DND-41 (cell line): ENCODE measurements around the gene OPCML.

Source experiments
- CTCF ChIP-seq: IDR thresholded peaks from 2 replicates; pipeline ENCODE4 v1.5.1; 2012; ENCODE audit warnings: borderline replicate concordance, low read length, moderate library complexity, mild to moderate bottlenecking; ENCODE audit not compliant: poor library complexity, severe bottlenecking; ENCODE audit errors: extremely low read depth
- EZH2 ChIP-seq: IDR thresholded peaks from 3 replicates; pipeline ENCODE4 v1.6.1; 2012; ENCODE audit warnings: borderline replicate concordance, low read depth, mild to moderate bottlenecking, moderate library complexity, low read length, inconsistent platforms; ENCODE audit not compliant: severe bottlenecking

- TF ChIP-seq CTCF (no peak), EZH2 (no peak)
Observed at GRCh38 chr11:133269267-133269666, 263.0 kb downstream of the OPCML start.
